DND-41 (cell line): ENCODE measurements around the gene ZNF394.

Experiments
- ATAC-seq: fragments of 200-7000 bp; cut with Tn5 transposase; 3 replicates; pipeline ENCODE4 v1.9.1; 2021; ENCODE audit warnings: low read depth; ENCODE audit not compliant: insufficient read depth
- DNase-seq: peaks from one replicate; pipeline ENCODE4 v3.0.0-alpha.2; 2020
- H2AFZ ChIP-seq: 2 replicates; pipeline ENCODE4 v1.6.0; 2012; ENCODE audit warnings: low read depth, low read length
- H3K27ac ChIP-seq: 2 replicates; pipeline ENCODE4 v1.5.1; 2012; ENCODE audit warnings: low read length, inconsistent platforms
- H3K27me3 ChIP-seq: fragments of 200-600 bp; sonication (generic); 2 replicates; pipeline ENCODE4 v1.6.0; 2012; ENCODE audit warnings: low read length, mild to moderate bottlenecking, inconsistent platforms; ENCODE audit not compliant: insufficient read depth, poor library complexity
- H3K36me3 ChIP-seq: 2 replicates; pipeline ENCODE4 v1.5.1; 2012; ENCODE audit warnings: low read length, inconsistent platforms; ENCODE audit not compliant: insufficient read depth
- H3K4me1 ChIP-seq: 2 replicates; pipeline ENCODE4 v1.5.1; 2012; ENCODE audit warnings: mild to moderate bottlenecking, low read length; ENCODE audit not compliant: insufficient read depth
- H3K4me2 ChIP-seq: 2 replicates; pipeline ENCODE4 v1.6.0; 2012; ENCODE audit warnings: mild to moderate bottlenecking, moderate library complexity, low read length, inconsistent platforms; ENCODE audit not compliant: insufficient read depth
- H3K4me3 ChIP-seq, 2 experiments: fragments of 200-600 bp in 1 of 2; shearing (Covaris generic) in 1 of 2; 2 replicates each; pipeline ENCODE4 v1.5.1; 2012 to 2016; ENCODE audit warnings: inconsistent platforms in 2 of 2, low read length in 2 of 2, mild to moderate bottlenecking in 2 of 2, low read depth in 1 of 2, moderate library complexity in 1 of 2
- H3K79me2 ChIP-seq: 2 replicates; pipeline ENCODE4 v1.6.0; 2012; ENCODE audit warnings: low read length, inconsistent platforms; ENCODE audit not compliant: insufficient read depth
- H3K9ac ChIP-seq: 2 replicates; pipeline ENCODE4 v1.6.0; 2012; ENCODE audit warnings: low read depth, mild to moderate bottlenecking, inconsistent platforms, low read length, moderate library complexity
- H3K9me3 ChIP-seq: 2 replicates; pipeline ENCODE4 v1.5.1; 2012; ENCODE audit warnings: low read length, moderate library complexity, mild to moderate bottlenecking, inconsistent platforms; ENCODE audit not compliant: insufficient read depth, severe bottlenecking
- H4K20me1 ChIP-seq: 2 replicates; pipeline ENCODE4 v1.6.0; 2012; ENCODE audit warnings: low read length; ENCODE audit not compliant: insufficient read depth
- CTCF ChIP-seq: IDR thresholded peaks from 2 replicates; pipeline ENCODE4 v1.5.1; 2012; ENCODE audit warnings: borderline replicate concordance, low read length, moderate library complexity, mild to moderate bottlenecking; ENCODE audit not compliant: poor library complexity, severe bottlenecking; ENCODE audit errors: extremely low read depth
- EZH2 ChIP-seq: IDR thresholded peaks from 3 replicates; pipeline ENCODE4 v1.6.1; 2012; ENCODE audit warnings: borderline replicate concordance, low read depth, mild to moderate bottlenecking, moderate library complexity, low read length, inconsistent platforms; ENCODE audit not compliant: severe bottlenecking

ZNF394 gene

GRCh38 chr7:99457650-99458493 is 42.2 kb downstream of the ZNF394 start:
- Histone ChIP-seq H3K9ac (no peak overlapping the region), H3K4me2 (no peak overlapping the region), H3K79me2 (peaks cover 73% of the 10 kb centered on the region), H4K20me1 (peaks cover 82% of the 10 kb centered on the region), H3K27me3 (no peaks in the 10 kb centered on the region), H3K27ac (no peak overlapping the region), H3K4me1 (peaks cover 11% of the 10 kb centered on the region), H2AFZ (no peak overlapping the region), H3K4me3 (no peak overlapping the region), H3K9me3 (no peaks in the 10 kb centered on the region), H3K36me3 (peaks cover 96% of the 10 kb centered on the region)
- DNase-seq (no peak), ATAC-seq (no peak)
- TF ChIP-seq CTCF (no peak), EZH2 (no peak)

- Histone ChIP-seq H3K9ac (no peak overlapping the region), H3K79me2 (peaks cover 67% of the 10 kb centered on the region), H2AFZ (no peak overlapping the region), H4K20me1 (peaks cover 85% of the 10 kb centered on the region), H3K36me3 (peaks cover 98% of the 10 kb centered on the region), H3K4me1 (peaks cover 8% of the 10 kb centered on the region), H3K4me2 (no peak overlapping the region), H3K27me3 (no peaks in the 10 kb centered on the region), H3K4me3 (no peak overlapping the region), H3K9me3 (no peaks in the 10 kb centered on the region), H3K27ac (no peak overlapping the region)
- DNase-seq: no peak
- ATAC-seq: no peak
- TF ChIP-seq EZH2 (no peak), CTCF (no peak)
Measured at GRCh38 chr7:99457050-99457649, 42.9 kb downstream of the ZNF394 start.

- ATAC-seq (no peak), DNase-seq (no peak)
- no peak overlapping the region for H3K27ac ChIP-seq
- peaks cover 5% of the 10 kb centered on the region for H3K4me1 ChIP-seq
- peaks cover 81% of the 10 kb centered on the region for H4K20me1 ChIP-seq
- peaks cover 59% of the 10 kb centered on the region for H3K79me2 ChIP-seq
- TF ChIP-seq CTCF (no peak), EZH2 (no peak)
- no peak overlapping the region for H3K4me3 ChIP-seq
- no peak overlapping the region for H3K4me2 ChIP-seq
- no peak overlapping the region for H3K9ac ChIP-seq
- H3K9me3 ChIP-seq: no peaks in the 10 kb centered on the region
- H3K36me3 ChIP-seq: peaks cover 98% of the 10 kb centered on the region
- no peak overlapping the region for H2AFZ ChIP-seq
- H3K27me3 ChIP-seq: no peaks in the 10 kb centered on the region
Measured at GRCh38 chr7:99456288-99456687, 43.8 kb downstream of the ZNF394 start.
